Bladder microvascular endothelial cell (primary cell): Measurements from ENCODE around the gene ENSA. TPM values are rescaled to one million over a fixed set of nuclear protein-coding genes. Genes with fewer than 3 reads are reported as not detected.

Source experiments
- total RNA-seq: library from RNA; depleted of rRNA; stranded (reverse); fragments of >200 nt; gene quantifications from 2 replicates; pipeline ENCODE4 v1.2.3, GENCODE V29; 2014

ENSA gene, protein sequence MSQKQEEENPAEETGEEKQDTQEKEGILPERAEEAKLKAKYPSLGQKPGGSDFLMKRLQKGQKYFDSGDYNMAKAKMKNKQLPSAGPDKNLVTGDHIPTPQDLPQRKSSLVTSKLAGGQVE
- total RNA-seq, result 69.2 and 77.7 TPM in 2 replicates

DNA sequence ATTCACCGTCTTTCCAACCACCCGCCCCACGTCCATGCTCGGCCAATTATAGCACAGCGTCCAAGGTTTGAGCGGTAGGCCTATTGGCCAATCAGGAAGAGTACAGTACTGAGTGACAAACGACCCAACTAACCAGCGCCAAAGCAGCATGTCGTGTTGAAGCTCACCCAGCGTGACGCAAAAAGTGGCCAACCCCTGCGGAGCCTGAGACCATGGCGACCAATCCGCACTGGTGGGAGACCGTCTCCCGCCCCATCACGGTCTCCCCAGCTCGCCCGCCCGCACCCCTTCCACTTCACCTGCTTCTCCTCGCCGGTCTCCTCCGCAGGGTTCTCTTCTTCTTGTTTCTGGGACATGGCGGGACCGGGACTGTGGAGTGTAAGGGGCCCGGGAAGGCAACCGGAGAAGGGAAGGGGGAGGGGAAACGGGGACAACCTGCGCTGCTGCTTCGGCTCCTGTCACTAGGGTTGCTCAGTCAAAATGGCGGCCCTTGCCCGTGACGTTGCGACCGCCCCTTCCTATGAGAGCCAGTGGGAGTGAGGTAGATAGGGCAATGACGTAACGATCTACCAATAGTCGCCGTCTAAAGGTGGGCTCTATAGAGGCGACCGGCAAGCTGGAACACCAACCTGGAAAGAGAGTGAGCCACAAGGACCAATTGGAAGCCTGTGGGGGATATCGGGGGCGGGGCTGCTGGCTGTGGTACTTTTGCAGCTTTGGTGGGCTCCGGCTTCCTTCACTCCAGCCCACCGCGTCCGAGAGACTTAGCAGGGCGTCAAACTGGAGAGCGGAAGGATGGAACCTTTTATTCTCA, at the start of gene ENSA:
ENSA (minus strand) TSS at position 498 of the 814 bp plus-strand sequence; CDS start at position 356, 142 bp downstream.

DNA sequence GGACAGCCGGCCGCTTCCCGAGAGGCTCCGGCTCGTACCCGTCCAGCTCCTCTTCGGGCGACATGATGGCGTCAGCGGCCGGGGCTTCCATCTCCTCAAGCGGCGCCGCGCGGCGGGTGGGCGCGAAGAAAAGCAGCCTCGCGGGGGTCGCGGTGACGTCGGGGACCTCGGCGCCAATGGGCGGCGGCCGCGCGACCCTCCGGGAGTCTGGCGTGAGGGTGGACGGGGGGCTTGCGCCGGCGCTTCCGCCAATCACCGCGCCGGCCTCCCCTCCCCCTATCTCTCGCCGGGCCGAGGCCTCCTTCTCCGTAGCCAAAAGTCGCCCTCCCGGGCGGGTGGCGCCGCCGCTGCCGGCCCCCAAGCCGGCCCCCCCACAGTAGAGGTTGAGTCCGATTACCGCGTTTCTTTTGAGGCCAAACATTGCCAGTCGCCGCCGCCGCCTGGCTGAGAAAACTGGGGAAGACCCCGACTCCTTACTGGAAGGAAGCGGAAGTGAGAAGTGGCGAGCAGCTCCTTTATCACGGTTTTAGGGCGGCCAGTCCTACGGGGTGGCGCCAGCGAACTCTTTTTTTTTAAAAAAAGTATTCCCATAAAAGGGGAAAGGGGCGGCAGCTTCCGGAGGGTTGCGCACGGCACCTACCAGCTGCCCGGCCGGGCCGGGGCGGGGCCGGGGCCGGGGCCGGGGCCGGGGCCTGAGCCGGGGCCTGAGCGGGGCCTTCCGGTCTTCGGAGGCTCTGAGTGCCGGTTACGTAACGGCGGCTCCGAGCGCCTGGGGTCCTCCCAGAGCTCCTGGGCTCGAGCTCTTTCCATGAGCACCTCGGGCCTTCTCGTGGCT, 50.1 kb downstream of the ENSA start, which contains the start of gene MCL1:
MCL1 (minus strand) TSS at position 501 of the 835 bp plus-strand sequence; CDS start at position 421, 80 bp downstream.

Other genes with a start within 250 kb of the ENSA start
- gene TARS2, start 142.2 kb downstream of the ENSA start, total RNA-seq, result 7.4 and 11.5 TPM in 2 replicates
- 0.16 and 0.38 TPM in 2 replicates for gene ECM1, start 121.5 kb downstream of the ENSA start, total RNA-seq
- not detected in 2 replicates for gene FALEC, start 113.9 kb downstream of the ENSA start, total RNA-seq
- under 0.01 and 0.44 TPM in 2 replicates for gene ADAMTSL4, start 80.2 kb downstream of the ENSA start, total RNA-seq
- gene MCL1, start 50.0 kb downstream of the ENSA start, total RNA-seq, result 122 and 253 TPM in 2 replicates
- 7.9 and 18.1 TPM in 2 replicates for gene GOLPH3L, start 67.5 kb upstream of the ENSA start, total RNA-seq
- gene HORMAD1, start 91.3 kb upstream of the ENSA start, total RNA-seq, result 0.13 TPM in 1 of 2 replicates, not detected in the other
- gene CTSS, start 136.2 kb upstream of the ENSA start, total RNA-seq, result 45.8 and 116 TPM in 2 replicates
- gene CTSK, start 178.6 kb upstream of the ENSA start, total RNA-seq, result 0.81 and 2.5 TPM in 2 replicates
- 12.6 and 38.4 TPM in 2 replicates for gene ARNT, start 247.0 kb upstream of the ENSA start, total RNA-seq